ENCODE results near the gene EPHB2. TPM values are rescaled to one million over a fixed set of nuclear protein-coding genes. Genes with fewer than 3 reads are reported as not detected.

Gene EPHB2
- total RNA-seq, 1 donor: 24.9 TPM

GRCh38 chr1:22877980-22878379, 167.3 kb downstream of the EPHB2 start:
- no peak for DNase-seq (ENCODE audit: low read depth)
- no peak for TF ChIP-seq CTCF (IDR thresholded peaks at IDR 0.05; ENCODE audit: insufficient read depth, low read length)
- H3K4me3 ChIP-seq (ENCODE audit: low read depth, low read length): no peak overlapping the region

- H3K4me3 ChIP-seq (ENCODE audit: low read depth, low read length): no peak overlapping the region
- TF ChIP-seq CTCF (IDR thresholded peaks at IDR 0.05; ENCODE audit: insufficient read depth, low read length): no peak
- DNase-seq (ENCODE audit: low read depth): no peak
Observed at GRCh38 chr1:22878626-22879025, 168.0 kb downstream of the EPHB2 start.

DNA sequence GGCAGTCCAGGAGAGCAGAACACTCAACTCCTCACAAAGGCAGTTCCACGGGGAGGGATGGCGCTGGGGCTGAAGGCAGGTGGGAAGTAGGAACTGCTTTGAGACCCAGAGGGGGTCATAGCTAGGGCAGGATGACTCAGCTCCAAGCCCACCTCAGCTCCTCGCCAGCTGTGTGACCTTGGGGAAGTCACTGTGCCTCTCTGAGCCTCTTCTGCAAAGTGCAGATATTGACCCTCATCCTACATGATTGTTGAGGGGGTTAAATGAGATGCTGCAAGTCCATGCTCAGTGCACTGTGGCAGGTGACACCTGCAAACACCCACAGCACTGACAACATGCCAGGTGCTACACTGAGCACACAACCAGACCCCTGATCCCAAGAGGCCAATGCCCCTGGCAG, 168.8 kb downstream of the EPHB2 start:
- TF ChIP-seq CTCF (IDR thresholded peaks at IDR 0.05; ENCODE audit: insufficient read depth, low read length): no peak
- no peak for DNase-seq (ENCODE audit: low read depth)
- no peak overlapping the region for H3K4me3 ChIP-seq (ENCODE audit: low read depth, low read length)

DNA sequence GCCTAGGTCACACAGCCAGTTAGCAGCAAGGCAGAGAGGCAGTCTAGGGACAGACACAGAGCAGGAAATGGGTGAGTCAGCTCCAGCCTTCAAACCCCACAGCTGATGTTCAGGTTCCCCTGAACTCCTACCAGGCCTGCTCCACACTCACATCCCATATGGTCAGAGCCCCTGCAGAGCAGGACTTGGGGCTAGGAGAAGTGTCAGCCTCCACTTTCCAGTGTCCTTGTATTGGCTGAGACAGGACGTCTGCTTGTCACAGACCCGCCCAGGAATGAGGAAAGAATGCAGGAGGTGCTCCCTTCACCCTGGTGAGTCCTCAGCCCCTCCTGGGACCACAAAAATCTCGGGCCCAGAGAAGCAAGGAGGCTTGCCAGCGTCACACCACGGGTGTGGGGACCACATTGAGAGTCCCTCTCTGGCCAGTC, 169.5 kb downstream of the EPHB2 start:
- no peak overlapping the region for H3K4me3 ChIP-seq (ENCODE audit: low read depth, low read length)
- no peak for TF ChIP-seq CTCF (IDR thresholded peaks at IDR 0.05; ENCODE audit: insufficient read depth, low read length)
- DNase-seq (ENCODE audit: low read depth): peak; percentile 43

- TF ChIP-seq CTCF (IDR thresholded peaks at IDR 0.05; ENCODE audit: insufficient read depth, low read length): no peak
- DNase-seq (ENCODE audit: low read depth): no peak
- no peak overlapping the region for H3K4me3 ChIP-seq (ENCODE audit: low read depth, low read length)
Observed at GRCh38 chr1:22883406-22883805, 172.8 kb downstream of the EPHB2 start.

GRCh38 chr1:22884806-22885530, 174.3 kb downstream of the EPHB2 start:
- no peak overlapping the region for H3K4me3 ChIP-seq (ENCODE audit: low read depth, low read length)
- TF ChIP-seq CTCF (IDR thresholded peaks at IDR 0.05; ENCODE audit: insufficient read depth, low read length): no peak
- no peak for DNase-seq (ENCODE audit: low read depth)

GRCh38 chr1:22886211-22886610, 175.6 kb downstream of the EPHB2 start:
- H3K4me3 ChIP-seq (ENCODE audit: low read depth, low read length): no peak overlapping the region
- DNase-seq (ENCODE audit: low read depth): peak; percentile 84
- TF ChIP-seq CTCF (IDR thresholded peaks at IDR 0.05; ENCODE audit: insufficient read depth, low read length): no peak
